HTERT RPE-1 (cell line): Measurements from ENCODE around the gene MEGF10.

ENCODE experiments used
- in situ Hi-C: fragments of 300-500 bp; cut with MboI; formaldehyde crosslinking; loops from 4 replicates; pipeline ENCODE4 v1.14.3; 2020; ENCODE audit warnings: low sequenced_read_pairs

The MEGF10 gene

DNA sequence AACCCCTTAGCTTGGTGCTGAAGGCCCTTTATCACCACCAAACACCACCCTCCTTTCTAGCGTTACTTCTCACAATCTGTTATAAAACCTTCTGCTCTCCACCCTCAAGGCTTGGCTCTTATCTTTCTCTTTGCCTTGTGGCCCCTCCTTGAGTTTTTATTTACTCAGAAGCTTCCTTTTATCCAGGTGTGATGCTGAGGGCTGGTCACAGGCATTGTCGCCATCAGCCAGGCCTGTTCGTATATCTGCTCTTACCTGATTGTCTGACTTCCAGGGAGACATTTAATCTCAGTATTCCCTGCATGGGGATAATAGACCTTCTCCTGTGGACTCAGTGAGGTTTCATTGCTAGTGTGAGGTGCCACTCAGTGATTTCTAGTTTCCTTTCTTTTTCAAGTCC lies 34.2 kb downstream of the MEGF10 start:
- in situ Hi-C loops, result no loop called here

GRCh38 chr5:127326431-127326830 lies 35.8 kb downstream of the MEGF10 start:
- in situ Hi-C loops, result no loop called here

GRCh38 chr5:127326976-127327755 lies 36.6 kb downstream of the MEGF10 start:
- in situ Hi-C loops, result no loop called here

DNA sequence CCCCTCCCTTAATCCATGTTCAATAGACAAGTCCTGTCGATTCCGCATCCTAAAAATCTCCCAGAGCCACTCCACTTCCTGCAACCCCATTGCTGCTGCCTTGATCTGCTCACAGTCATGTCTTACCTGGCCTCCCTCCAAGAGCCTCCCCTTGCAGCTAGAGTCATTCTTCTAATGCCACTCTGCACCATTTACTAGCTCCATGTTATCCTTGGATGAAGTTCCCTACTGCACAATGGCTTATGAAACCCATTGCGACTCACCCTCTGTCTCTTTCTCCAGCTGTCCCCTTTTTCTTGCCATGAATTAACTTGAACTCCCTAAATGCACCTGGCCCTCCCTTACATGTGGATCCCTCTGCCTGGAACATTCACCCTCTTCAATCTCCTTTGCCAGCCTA lies 39.5 kb downstream of the MEGF10 start:
- in situ Hi-C loops, result no loop called here

- in situ Hi-C loops, result no loop called here
Measured at GRCh38 chr5:127331890-127332649, 41.5 kb downstream of the MEGF10 start.

DNA sequence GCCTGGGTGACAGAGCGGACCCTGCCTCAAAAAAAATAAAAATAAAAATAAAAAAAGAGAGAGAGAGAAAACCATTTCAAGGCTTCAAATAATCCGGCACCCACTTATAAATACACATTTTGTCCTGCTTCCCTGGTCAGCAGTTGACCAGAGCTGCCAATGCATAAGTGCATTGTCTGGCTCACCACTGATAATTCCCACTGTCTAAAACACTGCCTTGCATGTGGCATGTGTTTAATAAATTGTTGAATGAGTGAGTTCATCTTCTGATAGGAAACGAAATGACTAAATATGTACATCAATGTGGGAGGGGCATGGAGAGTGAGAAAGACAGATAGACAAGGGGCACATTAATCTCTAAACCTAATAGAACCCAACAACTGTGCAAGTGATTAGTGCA lies 42.9 kb downstream of the MEGF10 start:
- in situ Hi-C loops, result no loop called here

GRCh38 chr5:127335381-127335780 lies 44.8 kb downstream of the MEGF10 start:
- in situ Hi-C loops, result no loop called here

GRCh38 chr5:127337876-127338275 lies 47.3 kb downstream of the MEGF10 start:
- in situ Hi-C loops, result no loop called here

GRCh38 chr5:127338501-127338900 lies 47.9 kb downstream of the MEGF10 start:
- in situ Hi-C loops, result no loop called here

DNA sequence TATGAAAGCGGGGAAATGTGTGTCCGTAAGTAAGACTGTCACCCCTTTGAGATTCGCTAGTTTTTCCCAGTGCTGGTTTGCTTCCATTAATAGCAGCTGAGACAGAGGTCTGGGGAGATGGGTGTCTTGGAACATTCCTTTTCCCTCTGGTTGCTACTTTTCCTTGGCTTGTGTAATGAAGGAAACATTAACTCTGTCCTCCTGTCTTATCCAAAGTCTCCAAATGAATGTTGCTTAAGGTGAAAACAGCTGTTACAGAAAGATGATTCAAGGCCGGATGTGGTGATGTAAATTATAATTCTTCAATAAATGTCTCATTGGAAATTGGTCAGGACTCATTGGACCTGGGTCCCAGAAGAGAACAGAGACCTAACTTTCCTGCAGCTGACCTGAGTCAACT lies 50.0 kb downstream of the MEGF10 start:
- in situ Hi-C loops, result no loop called here

DNA sequence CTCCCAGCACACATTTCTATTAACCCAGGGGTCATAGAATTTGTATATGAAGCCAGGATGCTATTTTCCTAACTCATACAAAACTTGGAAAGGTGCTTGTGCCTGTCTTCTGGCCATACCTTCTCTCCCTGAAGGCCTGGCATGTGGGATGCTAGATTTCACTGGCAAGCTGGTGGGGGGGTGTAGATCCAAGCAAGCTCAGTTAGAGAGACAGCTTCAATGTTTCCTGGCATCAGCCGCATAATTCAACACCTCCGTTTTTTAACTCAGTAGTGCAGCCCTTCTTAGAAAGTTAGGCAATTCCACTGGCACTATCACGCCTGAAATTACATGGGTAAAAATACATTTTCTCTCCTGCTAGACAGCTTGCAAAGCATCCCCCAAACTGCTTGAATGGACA lies 51.8 kb downstream of the MEGF10 start:
- in situ Hi-C loops, result no loop called here

- in situ Hi-C loops, result no loop called here
Measured at GRCh38 chr5:127343313-127343712, 52.7 kb downstream of the MEGF10 start.

- in situ Hi-C loops, result no loop called here
Measured at GRCh38 chr5:127343866-127344265, 53.3 kb downstream of the MEGF10 start.

DNA sequence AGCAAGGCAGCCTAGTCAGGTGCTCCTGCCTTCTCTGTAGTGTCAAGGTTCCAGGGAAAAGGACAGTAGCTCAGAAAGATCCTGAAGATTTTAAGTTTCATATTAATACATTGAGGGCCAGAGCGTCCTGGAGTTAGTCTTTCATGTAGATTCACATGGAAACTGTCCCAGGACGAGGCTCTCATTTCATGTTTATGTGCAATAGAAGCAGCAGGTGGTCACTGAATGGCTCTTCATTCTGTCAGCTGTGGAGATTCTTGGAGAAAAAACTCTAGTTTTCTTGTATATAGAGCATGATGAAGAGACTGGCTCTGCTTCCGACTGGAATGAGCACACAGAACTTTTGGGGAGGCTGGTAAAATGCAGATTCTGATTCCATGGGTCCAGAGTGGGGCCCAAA lies 54.3 kb downstream of the MEGF10 start:
- in situ Hi-C loops, result no loop called here

- in situ Hi-C loops, result no loop called here
Measured at GRCh38 chr5:127351418-127351817, 60.8 kb downstream of the MEGF10 start.

GRCh38 chr5:127352068-127352467 lies 61.5 kb downstream of the MEGF10 start:
- in situ Hi-C loops, result no loop called here

DNA sequence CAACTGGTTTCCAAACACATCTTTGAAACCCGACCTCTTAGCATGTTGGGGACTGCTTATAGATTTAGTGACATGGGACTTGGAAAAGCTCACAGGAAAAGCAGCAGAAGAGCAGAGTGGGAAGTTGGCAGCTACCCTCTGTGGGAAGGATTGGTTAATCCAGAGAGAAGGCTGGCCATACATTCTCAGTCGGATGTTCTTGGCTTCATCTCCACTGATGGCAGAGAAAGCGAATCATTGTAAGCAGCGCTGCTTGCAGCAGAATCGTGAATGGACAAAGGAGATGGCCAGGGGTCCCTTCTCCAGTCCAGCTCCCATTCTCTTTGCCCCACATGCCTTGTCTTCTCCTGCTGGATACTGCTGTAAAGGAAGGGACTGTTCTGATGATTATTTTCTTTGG lies 62.7 kb downstream of the MEGF10 start:
- in situ Hi-C loops, result no loop called here

DNA sequence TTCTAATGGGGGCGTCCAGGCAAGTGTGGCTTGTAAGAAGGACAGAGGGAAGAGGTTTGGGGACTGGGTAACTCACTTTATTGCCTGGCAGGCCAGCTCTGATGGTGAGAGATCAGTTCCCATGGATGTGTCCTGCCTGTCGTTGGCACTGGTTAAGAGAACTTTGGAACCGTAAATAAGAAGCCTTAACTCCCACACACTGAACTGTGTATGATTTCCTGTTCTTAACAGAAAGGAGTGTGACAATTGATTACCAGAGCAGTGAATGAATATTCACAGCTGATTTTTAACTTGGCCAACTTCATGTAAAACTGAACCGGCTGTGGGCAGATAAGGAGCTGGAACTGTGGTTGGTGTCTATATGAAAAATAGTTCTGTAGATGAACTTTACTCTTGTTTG lies 63.2 kb downstream of the MEGF10 start:
- in situ Hi-C loops, result no loop called here

GRCh38 chr5:127355337-127355736 lies 64.7 kb downstream of the MEGF10 start:
- in situ Hi-C loops, result no loop called here

DNA sequence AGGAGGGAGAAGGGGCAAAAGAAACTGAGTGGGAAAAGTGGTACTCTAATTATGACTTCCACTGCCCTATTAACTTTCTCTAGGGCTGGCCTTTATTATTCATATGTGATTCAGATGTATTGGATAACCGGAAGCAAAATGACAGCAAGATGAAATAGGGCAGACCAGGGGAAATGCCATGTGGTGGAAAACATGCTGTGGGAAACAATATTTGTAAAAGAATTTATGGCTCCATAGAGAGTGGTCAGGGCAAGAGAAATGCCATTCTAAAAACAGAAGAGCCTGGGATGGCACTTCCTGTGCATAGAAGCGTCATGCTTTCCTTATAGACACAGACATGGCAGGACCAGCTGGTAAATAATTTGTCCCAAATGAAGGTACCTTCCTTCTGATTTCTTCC lies 67.7 kb downstream of the MEGF10 start:
- in situ Hi-C loops, result no loop called here

GRCh38 chr5:127358740-127359139 lies 68.1 kb downstream of the MEGF10 start:
- in situ Hi-C loops, result no loop called here

DNA sequence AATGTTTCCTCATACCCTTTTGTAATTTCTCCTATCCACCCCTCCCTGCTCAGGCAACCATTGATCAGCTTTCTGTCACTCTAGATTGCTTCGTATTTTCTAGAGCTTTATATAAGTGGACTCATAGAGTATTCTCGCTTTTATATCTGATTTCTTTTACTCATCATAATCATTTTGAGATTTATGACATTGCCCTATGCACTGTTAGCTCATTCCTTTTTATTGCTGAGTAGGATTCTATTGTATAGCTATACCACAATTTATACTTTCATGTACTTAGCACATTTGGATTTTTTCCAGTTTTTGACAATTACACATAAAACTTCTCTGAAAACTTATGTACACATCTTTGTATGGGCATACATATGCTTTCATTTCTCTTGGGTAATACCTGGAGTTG lies 68.9 kb downstream of the MEGF10 start:
- in situ Hi-C loops, result no loop called here
